ENCODE results near the gene RNGTT. TPM values are rescaled to one million over a fixed set of nuclear protein-coding genes. Genes with fewer than 3 reads are reported as not detected.
"Not testable (repeated sequence)": the region's sequence is repeated elsewhere in the genome, so short reads cannot be mapped to it uniquely, and the experiment has no call there.

The RNGTT gene
- total and polyA plus RNA-seq, 8 donors, result 1.8 to 31.6 (median 5.8) TPM

- no peak overlapping the region for H3K4me3 ChIP-seq
- intact Hi-C loops (cut with DNase I; ENCODE audit: low total_unique reads), result no loop called here
- H3K27ac ChIP-seq, result no peak overlapping the region
- H3K9me3 ChIP-seq, result no peaks in the 10 kb centered on the region
- no peak for TF ChIP-seq CTCF (IDR thresholded peaks at IDR 0.05)
- TF ChIP-seq EP300 (IDR thresholded peaks at IDR 0.05), result no peak
- TF ChIP-seq POLR2AphosphoS5 (IDR thresholded peaks at IDR 0.05), result no peak
- TF ChIP-seq POLR2A (IDR thresholded peaks at IDR 0.05), result no peak
- H3K27me3 ChIP-seq, result no peaks in the 10 kb centered on the region
- no peaks in the 10 kb centered on the region for H3K4me1 ChIP-seq
- no peak for DNase-seq
- WGBS, 5 donors, result 74 to 88% (median 83%) methylated on average over 9 to 10 of the region's 10 CpGs
- no peaks in the 10 kb centered on the region for H3K36me3 ChIP-seq
These were observed 234.7 kb downstream of the RNGTT start for GRCh38 chr6:88728756-88729155.

- H3K27me3 ChIP-seq; DNase-seq; intact Hi-C loops (cut with DNase I; ENCODE audit: low total_unique reads); H3K4me3 ChIP-seq; H3K36me3 ChIP-seq; H3K9me3 ChIP-seq; H3K27ac ChIP-seq; H3K4me1 ChIP-seq: not testable (repeated sequence)
- 88 to 100% (median 100%) methylated on average over 1 of the region's 1 CpG for WGBS, 5 donors
These were observed 237.0 kb downstream of the RNGTT start for GRCh38 chr6:88726409-88726808.

- peak in 1 of 2 donors; percentile 7 for DNase-seq
These were observed 238.1 kb downstream of the RNGTT start for GRCh38 chr6:88725111-88725975.

GRCh38 chr6:88722686-88723085, 240.7 kb downstream of the RNGTT start:
- Histone ChIP-seq H3K9me3 (no peaks in the 10 kb centered on the region), H3K4me1 (no peaks in the 10 kb centered on the region), H3K27me3 (no peaks in the 10 kb centered on the region), H3K4me3 (no peak overlapping the region), H3K27ac (no peak overlapping the region), H3K36me3 (no peaks in the 10 kb centered on the region)
- intact Hi-C loops (cut with DNase I; ENCODE audit: low total_unique reads), result no loop called here
- 92 to 97% (median 96%) methylated on average over 3 of the region's 3 CpGs for WGBS, 5 donors
- TF ChIP-seq EP300 (IDR thresholded peaks at IDR 0.05) (no peak), POLR2AphosphoS5 (IDR thresholded peaks at IDR 0.05) (no peak), POLR2A (IDR thresholded peaks at IDR 0.05) (no peak)
- DNase-seq, result no peak

More at GRCh38 chr6:88725111-88725975, 238.1 kb downstream of the RNGTT start:
- Histone ChIP-seq H3K27ac (no peak overlapping the region), H3K36me3 (no peaks in the 10 kb centered on the region), H3K9me3 (no peaks in the 10 kb centered on the region), H3K4me3 (no peak overlapping the region), H3K4me1 (no peaks in the 10 kb centered on the region), H3K27me3 (no peaks in the 10 kb centered on the region)
- 71 to 80% (median 74%) methylated on average over 13 of the region's 13 CpGs for WGBS, 5 donors
- TF ChIP-seq CTCF (IDR thresholded peaks at IDR 0.05) (no peak), POLR2A (IDR thresholded peaks at IDR 0.05) (no peak), EP300 (IDR thresholded peaks at IDR 0.05) (no peak), POLR2AphosphoS5 (IDR thresholded peaks at IDR 0.05) (no peak)
- intact Hi-C loops (cut with DNase I; ENCODE audit: low total_unique reads), result no loop called here

- H3K27ac ChIP-seq; DNase-seq; H3K4me3 ChIP-seq; intact Hi-C loops (cut with DNase I; ENCODE audit: low total_unique reads); H3K36me3 ChIP-seq; H3K4me1 ChIP-seq; H3K27me3 ChIP-seq; H3K9me3 ChIP-seq: not testable (repeated sequence)
- WGBS, 5 donors, result 100% methylated on average over 1 of the region's 1 CpG; no CpG with 5 or more reads in 4 of the 5 donors
These were observed 247.0 kb downstream of the RNGTT start for GRCh38 chr6:88716399-88716798.
